ENCODE measurements around the gene IL1RL2. TPM values are rescaled to one million over a fixed set of nuclear protein-coding genes. Genes with fewer than 3 reads are reported as not detected.

IL1RL2 gene
- total and polyA plus RNA-seq, 2 of the 8 experiments (the other 6 are each of a cell fraction or from before 2014, with no cell fraction given), result not detected

DNA sequence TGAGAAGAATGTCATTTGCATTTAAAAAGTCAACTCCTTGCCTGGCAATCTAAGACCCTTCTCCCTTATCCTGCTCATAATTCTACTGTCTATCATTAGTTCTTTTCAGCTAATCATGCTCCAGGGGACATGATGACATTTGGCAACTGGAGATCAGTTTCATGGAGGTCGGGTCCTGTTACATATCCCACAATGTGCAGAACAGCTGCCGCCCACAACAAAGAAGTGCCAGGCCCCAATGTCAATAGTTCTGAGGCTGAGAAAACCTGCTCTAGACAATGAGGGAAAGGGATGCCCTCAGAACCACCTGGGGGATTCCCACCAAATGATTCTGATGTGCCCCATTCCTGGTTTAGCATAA, 71.2 kb downstream of the IL1RL2 start:
- Histone ChIP-seq H4K5ac (ENCODE audit: insufficient read length, low read depth, low read length) (no peak overlapping the region), H2BK15ac (ENCODE audit: low read length) (no peak overlapping the region), H3K56ac (replicated peaks; ENCODE audit: insufficient read length, low read depth, low read length) (no peak overlapping the region), H3K27ac (ENCODE audit: low read depth, low read length) (no peak overlapping the region), H3K4me2 (ENCODE audit: insufficient read depth in 1 of 2, low read depth in 2 of 2, low read length in 2 of 2) (no peak overlapping the region), H2AK5ac (ENCODE audit: low read depth, low read length) (no peak overlapping the region), H3K9ac (replicated peaks in 1 of 4; ENCODE audit: extremely low read depth in 1 of 4, low read depth in 3 of 4, low read length in 3 of 4) (no peak overlapping the region), H4K20me1 (replicated peaks in 1 of 2; ENCODE audit: control insufficient read depth in 1 of 2, insufficient read depth in 2 of 2, low read length in 2 of 2) (no peaks in the 10 kb centered on the region), H2BK120ac (replicated peaks; ENCODE audit: low read depth, low read length) (no peak overlapping the region), H2BK12ac (ENCODE audit: low read depth, low read length) (no peak overlapping the region), H3K9me3 (ENCODE audit: insufficient read depth in 2 of 2, low read depth in 1 of 2, low read length in 1 of 2) (no peaks in the 10 kb centered on the region), H2AFZ (ENCODE audit: low read length) (no peak overlapping the region), H3K14ac (ENCODE audit: insufficient read length) (no peak overlapping the region), H2BK5ac (ENCODE audit: low read depth, low read length) (no peak overlapping the region), H3K4ac (replicated peaks; ENCODE audit: insufficient read length, low read depth, low read length) (no peak overlapping the region), H2BK20ac (ENCODE audit: low read length) (no peak overlapping the region), H3K23me2 (ENCODE audit: low read depth, low read length) (no peaks in the 10 kb centered on the region; the same call in 1 of the 2 replicates), H3K27me3 (replicated peaks in 1 of 4; ENCODE audit: control insufficient read depth in 3 of 4, extremely low read depth in 1 of 4, insufficient read depth in 3 of 4, low read length in 3 of 4) (no peaks in the 10 kb centered on the region), H3K23ac (ENCODE audit: insufficient read length) (no peak overlapping the region), H4K8ac (ENCODE audit: extremely low read depth, insufficient read depth, low read length) (no peak overlapping the region), H3K18ac (ENCODE audit: extremely low read depth, low read length) (no peak overlapping the region), H3K4me1 (replicated peaks in 1 of 4; ENCODE audit: control insufficient read depth in 3 of 4, insufficient read depth in 4 of 4, low read length in 3 of 4) (no peaks in the 10 kb centered on the region), H3K79me1 (ENCODE audit: low read depth, low read length) (no peaks in the 10 kb centered on the region), H3K36me3 (ENCODE audit: control insufficient read depth in 2 of 4, insufficient read depth in 4 of 4, low read length in 3 of 4) (no peaks in the 10 kb centered on the region), H3K4me3 (ENCODE audit: extremely low read depth in 1 of 4, insufficient read depth in 2 of 4, low read depth in 3 of 4, low read length in 4 of 4) (no peak overlapping the region), H3K79me2 (ENCODE audit: control insufficient read depth in 1 of 2, insufficient read depth in 2 of 2, low read length in 2 of 2) (no peaks in the 10 kb centered on the region), H4K91ac (replicated peaks; ENCODE audit: insufficient read length, low read length) (no peak overlapping the region)
- WGBS, 2 experiments (ENCODE audit: extremely low coverage in 1 of 2, insufficient coverage in 1 of 2, insufficient read length in 1 of 2, insufficient replicate concordance in 2 of 2, low coverage in 1 of 2, low lambda C conversion rate in 2 of 2, missing lambda C conversion rate in 1 of 2), result 94% methylated on average over 2 of the region's 2 CpGs; no CpG with 5 or more reads in 1 of the 2 experiments
- CTCF ChIA-PET (ENCODE audit: partially characterized antibody), result interaction anchor here (0.9 to 1.1 kb wide), 2 partner anchors 17 to 335 kb away, joined by 3 read pairs; no protein-coding TSS in a partner anchor
- DNase-seq (ENCODE audit: low read depth in 1 of 2, low spot score in 2 of 2) (no peak), FAIRE-seq (no peak)
- POLR2A ChIA-PET (ENCODE audit: partially characterized antibody), result no interaction called here
- TF ChIP-seq, protein P1, sequence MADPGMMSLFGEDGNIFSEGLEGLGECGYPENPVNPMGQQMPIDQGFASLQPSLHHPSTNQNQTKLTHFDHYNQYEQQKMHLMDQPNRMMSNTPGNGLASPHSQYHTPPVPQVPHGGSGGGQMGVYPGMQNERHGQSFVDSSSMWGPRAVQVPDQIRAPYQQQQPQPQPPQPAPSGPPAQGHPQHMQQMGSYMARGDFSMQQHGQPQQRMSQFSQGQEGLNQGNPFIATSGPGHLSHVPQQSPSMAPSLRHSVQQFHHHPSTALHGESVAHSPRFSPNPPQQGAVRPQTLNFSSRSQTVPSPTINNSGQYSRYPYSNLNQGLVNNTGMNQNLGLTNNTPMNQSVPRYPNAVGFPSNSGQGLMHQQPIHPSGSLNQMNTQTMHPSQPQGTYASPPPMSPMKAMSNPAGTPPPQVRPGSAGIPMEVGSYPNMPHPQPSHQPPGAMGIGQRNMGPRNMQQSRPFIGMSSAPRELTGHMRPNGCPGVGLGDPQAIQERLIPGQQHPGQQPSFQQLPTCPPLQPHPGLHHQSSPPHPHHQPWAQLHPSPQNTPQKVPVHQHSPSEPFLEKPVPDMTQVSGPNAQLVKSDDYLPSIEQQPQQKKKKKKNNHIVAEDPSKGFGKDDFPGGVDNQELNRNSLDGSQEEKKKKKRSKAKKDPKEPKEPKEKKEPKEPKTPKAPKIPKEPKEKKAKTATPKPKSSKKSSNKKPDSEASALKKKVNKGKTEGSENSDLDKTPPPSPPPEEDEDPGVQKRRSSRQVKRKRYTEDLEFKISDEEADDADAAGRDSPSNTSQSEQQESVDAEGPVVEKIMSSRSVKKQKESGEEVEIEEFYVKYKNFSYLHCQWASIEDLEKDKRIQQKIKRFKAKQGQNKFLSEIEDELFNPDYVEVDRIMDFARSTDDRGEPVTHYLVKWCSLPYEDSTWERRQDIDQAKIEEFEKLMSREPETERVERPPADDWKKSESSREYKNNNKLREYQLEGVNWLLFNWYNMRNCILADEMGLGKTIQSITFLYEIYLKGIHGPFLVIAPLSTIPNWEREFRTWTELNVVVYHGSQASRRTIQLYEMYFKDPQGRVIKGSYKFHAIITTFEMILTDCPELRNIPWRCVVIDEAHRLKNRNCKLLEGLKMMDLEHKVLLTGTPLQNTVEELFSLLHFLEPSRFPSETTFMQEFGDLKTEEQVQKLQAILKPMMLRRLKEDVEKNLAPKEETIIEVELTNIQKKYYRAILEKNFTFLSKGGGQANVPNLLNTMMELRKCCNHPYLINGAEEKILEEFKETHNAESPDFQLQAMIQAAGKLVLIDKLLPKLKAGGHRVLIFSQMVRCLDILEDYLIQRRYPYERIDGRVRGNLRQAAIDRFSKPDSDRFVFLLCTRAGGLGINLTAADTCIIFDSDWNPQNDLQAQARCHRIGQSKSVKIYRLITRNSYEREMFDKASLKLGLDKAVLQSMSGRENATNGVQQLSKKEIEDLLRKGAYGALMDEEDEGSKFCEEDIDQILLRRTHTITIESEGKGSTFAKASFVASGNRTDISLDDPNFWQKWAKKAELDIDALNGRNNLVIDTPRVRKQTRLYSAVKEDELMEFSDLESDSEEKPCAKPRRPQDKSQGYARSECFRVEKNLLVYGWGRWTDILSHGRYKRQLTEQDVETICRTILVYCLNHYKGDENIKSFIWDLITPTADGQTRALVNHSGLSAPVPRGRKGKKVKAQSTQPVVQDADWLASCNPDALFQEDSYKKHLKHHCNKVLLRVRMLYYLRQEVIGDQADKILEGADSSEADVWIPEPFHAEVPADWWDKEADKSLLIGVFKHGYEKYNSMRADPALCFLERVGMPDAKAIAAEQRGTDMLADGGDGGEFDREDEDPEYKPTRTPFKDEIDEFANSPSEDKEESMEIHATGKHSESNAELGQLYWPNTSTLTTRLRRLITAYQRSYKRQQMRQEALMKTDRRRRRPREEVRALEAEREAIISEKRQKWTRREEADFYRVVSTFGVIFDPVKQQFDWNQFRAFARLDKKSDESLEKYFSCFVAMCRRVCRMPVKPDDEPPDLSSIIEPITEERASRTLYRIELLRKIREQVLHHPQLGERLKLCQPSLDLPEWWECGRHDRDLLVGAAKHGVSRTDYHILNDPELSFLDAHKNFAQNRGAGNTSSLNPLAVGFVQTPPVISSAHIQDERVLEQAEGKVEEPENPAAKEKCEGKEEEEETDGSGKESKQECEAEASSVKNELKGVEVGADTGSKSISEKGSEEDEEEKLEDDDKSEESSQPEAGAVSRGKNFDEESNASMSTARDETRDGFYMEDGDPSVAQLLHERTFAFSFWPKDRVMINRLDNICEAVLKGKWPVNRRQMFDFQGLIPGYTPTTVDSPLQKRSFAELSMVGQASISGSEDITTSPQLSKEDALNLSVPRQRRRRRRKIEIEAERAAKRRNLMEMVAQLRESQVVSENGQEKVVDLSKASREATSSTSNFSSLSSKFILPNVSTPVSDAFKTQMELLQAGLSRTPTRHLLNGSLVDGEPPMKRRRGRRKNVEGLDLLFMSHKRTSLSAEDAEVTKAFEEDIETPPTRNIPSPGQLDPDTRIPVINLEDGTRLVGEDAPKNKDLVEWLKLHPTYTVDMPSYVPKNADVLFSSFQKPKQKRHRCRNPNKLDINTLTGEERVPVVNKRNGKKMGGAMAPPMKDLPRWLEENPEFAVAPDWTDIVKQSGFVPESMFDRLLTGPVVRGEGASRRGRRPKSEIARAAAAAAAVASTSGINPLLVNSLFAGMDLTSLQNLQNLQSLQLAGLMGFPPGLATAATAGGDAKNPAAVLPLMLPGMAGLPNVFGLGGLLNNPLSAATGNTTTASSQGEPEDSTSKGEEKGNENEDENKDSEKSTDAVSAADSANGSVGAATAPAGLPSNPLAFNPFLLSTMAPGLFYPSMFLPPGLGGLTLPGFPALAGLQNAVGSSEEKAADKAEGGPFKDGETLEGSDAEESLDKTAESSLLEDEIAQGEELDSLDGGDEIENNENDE (IDR thresholded peaks at IDR 0.05; ENCODE audit: insufficient replicate concordance, low read length), result no peak
